ENCODE data around the gene REV1.

Gene REV1

GRCh38 chr2:99448556-99448955 is 41.3 kb downstream of the REV1 start:
- peaks cover 8% of the 10 kb centered on the region; the same call in 1 of the 2 replicates for H3K79me2 ChIP-seq (ENCODE audit: insufficient read depth, low read length)
- H3K36me3 ChIP-seq (ENCODE audit: insufficient read depth, low read length), result peaks cover 74% of the 10 kb centered on the region
- peaks cover 3% of the 10 kb centered on the region for H3K4me1 ChIP-seq (ENCODE audit: insufficient read depth, low read length, severe bottlenecking)
- no peak overlapping the region for H3K9ac ChIP-seq (ENCODE audit: low read length)
- H3K4me3 ChIP-seq (ENCODE audit: low read depth, low read length, poor library complexity, severe bottlenecking), result no peak overlapping the region
- TF ChIP-seq, protein P1, sequence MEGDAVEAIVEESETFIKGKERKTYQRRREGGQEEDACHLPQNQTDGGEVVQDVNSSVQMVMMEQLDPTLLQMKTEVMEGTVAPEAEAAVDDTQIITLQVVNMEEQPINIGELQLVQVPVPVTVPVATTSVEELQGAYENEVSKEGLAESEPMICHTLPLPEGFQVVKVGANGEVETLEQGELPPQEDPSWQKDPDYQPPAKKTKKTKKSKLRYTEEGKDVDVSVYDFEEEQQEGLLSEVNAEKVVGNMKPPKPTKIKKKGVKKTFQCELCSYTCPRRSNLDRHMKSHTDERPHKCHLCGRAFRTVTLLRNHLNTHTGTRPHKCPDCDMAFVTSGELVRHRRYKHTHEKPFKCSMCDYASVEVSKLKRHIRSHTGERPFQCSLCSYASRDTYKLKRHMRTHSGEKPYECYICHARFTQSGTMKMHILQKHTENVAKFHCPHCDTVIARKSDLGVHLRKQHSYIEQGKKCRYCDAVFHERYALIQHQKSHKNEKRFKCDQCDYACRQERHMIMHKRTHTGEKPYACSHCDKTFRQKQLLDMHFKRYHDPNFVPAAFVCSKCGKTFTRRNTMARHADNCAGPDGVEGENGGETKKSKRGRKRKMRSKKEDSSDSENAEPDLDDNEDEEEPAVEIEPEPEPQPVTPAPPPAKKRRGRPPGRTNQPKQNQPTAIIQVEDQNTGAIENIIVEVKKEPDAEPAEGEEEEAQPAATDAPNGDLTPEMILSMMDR (IDR thresholded peaks at IDR 0.05; ENCODE audit: low read length), result no peak
- no peak for TF ChIP-seq EZH2 (IDR thresholded peaks at IDR 0.05; ENCODE audit: borderline replicate concordance, low read length)
- no peaks in the 10 kb centered on the region for H3F3A ChIP-seq (ENCODE audit: insufficient read depth, low read length)
- no peak overlapping the region for H3K27ac ChIP-seq (ENCODE audit: low read depth, low read length, poor library complexity, severe bottlenecking)
- no peak overlapping the region for H3K4me2 ChIP-seq (ENCODE audit: low read length)
- H4K20me1 ChIP-seq (ENCODE audit: insufficient read depth, low read length), result no peaks in the 10 kb centered on the region
- no peaks in the 10 kb centered on the region for H3K9me2 ChIP-seq (ENCODE audit: low read depth, low read length)
- H3K9me3 ChIP-seq (ENCODE audit: low read length), result no peaks in the 10 kb centered on the region
- no peaks in the 10 kb centered on the region for H3K27me3 ChIP-seq (ENCODE audit: insufficient read depth, low read length)
- H2AFZ ChIP-seq (ENCODE audit: low read length), result no peak overlapping the region

GRCh38 chr2:99445065-99445464 is 44.8 kb downstream of the REV1 start:
- no peak overlapping the region for H3K27ac ChIP-seq (ENCODE audit: low read depth, low read length, poor library complexity, severe bottlenecking)
- H3K4me1 ChIP-seq (ENCODE audit: insufficient read depth, low read length, severe bottlenecking), result peaks cover 3% of the 10 kb centered on the region
- TF ChIP-seq, protein P1 (IDR thresholded peaks at IDR 0.05; ENCODE audit: low read length), result no peak
- no peak for TF ChIP-seq EZH2 (IDR thresholded peaks at IDR 0.05; ENCODE audit: borderline replicate concordance, low read length)
- no peaks in the 10 kb centered on the region for H3K9me2 ChIP-seq (ENCODE audit: low read depth, low read length)
- no peak overlapping the region for H3K4me3 ChIP-seq (ENCODE audit: low read depth, low read length, poor library complexity, severe bottlenecking)
- H3F3A ChIP-seq (ENCODE audit: insufficient read depth, low read length), result no peaks in the 10 kb centered on the region
- no peak overlapping the region for H3K9ac ChIP-seq (ENCODE audit: low read length)
- peaks cover 4% of the 10 kb centered on the region; the same call in 1 of the 2 replicates for H3K79me2 ChIP-seq (ENCODE audit: insufficient read depth, low read length)
- peaks cover 66% of the 10 kb centered on the region for H3K36me3 ChIP-seq (ENCODE audit: insufficient read depth, low read length)
- H3K4me2 ChIP-seq (ENCODE audit: low read length), result no peak overlapping the region
- no peak overlapping the region for H2AFZ ChIP-seq (ENCODE audit: low read length)
- H3K27me3 ChIP-seq (ENCODE audit: insufficient read depth, low read length), result no peaks in the 10 kb centered on the region
- no peaks in the 10 kb centered on the region for H4K20me1 ChIP-seq (ENCODE audit: insufficient read depth, low read length)
- H3K9me3 ChIP-seq (ENCODE audit: low read length), result no peaks in the 10 kb centered on the region

DNA sequence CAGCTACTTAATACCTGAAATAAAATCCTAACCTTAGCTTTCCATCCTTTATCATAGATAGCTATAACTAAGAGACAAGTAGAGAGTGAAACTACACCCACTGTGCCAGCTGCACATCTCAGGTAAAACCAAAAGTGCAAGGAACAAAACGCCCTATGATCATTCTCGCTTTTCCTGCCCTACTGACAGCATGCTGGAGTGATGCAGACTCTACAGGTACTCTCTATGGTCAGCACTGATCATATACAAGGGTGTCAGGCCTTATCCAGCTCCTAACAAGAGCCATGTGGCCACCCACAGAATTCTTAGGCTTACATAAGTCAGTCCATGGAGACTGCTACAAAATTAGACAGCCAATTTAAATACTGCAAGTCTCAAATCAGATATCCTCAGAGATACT is 45.6 kb downstream of the REV1 start:
- no peaks in the 10 kb centered on the region for H4K20me1 ChIP-seq (ENCODE audit: insufficient read depth, low read length)
- peaks cover 4% of the 10 kb centered on the region; the same call in 1 of the 2 replicates for H3K79me2 ChIP-seq (ENCODE audit: insufficient read depth, low read length)
- TF ChIP-seq, protein P1 (IDR thresholded peaks at IDR 0.05; ENCODE audit: low read length), result no peak
- TF ChIP-seq EZH2 (IDR thresholded peaks at IDR 0.05; ENCODE audit: borderline replicate concordance, low read length), result no peak
- no peaks in the 10 kb centered on the region for H3K9me2 ChIP-seq (ENCODE audit: low read depth, low read length)
- no peak overlapping the region for H2AFZ ChIP-seq (ENCODE audit: low read length)
- H3K27ac ChIP-seq (ENCODE audit: low read depth, low read length, poor library complexity, severe bottlenecking), result no peak overlapping the region
- H3K9me3 ChIP-seq (ENCODE audit: low read length), result no peaks in the 10 kb centered on the region
- no peaks in the 10 kb centered on the region for H3K27me3 ChIP-seq (ENCODE audit: insufficient read depth, low read length)
- no peaks in the 10 kb centered on the region for H3F3A ChIP-seq (ENCODE audit: insufficient read depth, low read length)
- no peak overlapping the region for H3K4me3 ChIP-seq (ENCODE audit: low read depth, low read length, poor library complexity, severe bottlenecking)
- peaks cover 3% of the 10 kb centered on the region for H3K4me1 ChIP-seq (ENCODE audit: insufficient read depth, low read length, severe bottlenecking)
- H3K36me3 ChIP-seq (ENCODE audit: insufficient read depth, low read length), result peaks cover 69% of the 10 kb centered on the region
- H3K9ac ChIP-seq (ENCODE audit: low read length), result no peak overlapping the region
- no peak overlapping the region for H3K4me2 ChIP-seq (ENCODE audit: low read length)

All from OCI-LY1 (cell line).